ENCODE results near the gene NLGN4Y.
"Not testable (repeated sequence)": the region's sequence is repeated elsewhere in the genome, so short reads cannot be mapped to it uniquely, and the experiment has no call there.

Gene NLGN4Y

DNA sequence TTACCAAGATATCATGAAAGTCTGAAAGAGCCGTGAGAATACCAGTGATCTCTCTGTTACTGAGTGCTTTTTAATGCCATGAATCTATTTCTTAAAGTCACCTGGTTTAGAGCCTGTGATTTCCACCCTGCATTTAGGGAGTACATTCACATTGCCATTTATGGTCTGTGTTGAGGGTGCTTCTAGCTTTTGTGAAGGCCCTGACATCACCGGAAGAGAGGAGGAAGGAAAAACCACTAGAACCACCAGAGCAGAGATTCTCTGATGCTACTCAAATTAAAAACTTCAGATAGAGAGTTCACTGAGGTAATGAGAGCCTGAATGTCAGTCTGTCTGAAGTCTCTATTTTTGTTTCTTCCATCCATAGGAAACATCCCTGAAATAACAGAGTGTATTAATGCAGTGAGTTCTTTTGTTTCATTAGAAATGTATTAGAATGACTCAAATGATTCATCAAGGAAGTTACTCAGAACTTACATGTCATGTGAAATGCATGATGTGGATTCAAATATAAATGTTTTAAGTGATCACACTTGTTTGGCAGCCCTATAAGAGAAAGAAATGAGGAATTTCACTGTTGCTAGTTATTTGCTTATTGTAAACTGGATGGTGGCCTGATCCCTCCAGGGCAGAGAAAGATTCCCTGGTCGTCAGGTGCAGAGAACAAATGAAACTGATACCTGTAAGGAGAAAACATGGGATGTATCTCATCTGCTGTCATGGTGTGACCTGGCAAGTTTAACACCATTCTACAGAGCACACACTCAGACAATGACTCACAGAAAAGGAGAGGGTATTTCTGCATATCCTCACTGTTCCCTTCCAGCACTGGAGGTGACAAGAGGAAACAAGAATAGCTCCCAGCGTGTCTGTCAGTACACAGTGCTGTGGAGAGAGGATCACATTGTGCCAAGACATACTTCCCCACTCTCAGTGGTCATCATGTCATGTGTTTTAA is 310.1 kb downstream of the NLGN4Y start:
- DNase-seq: peak in 2 of 56 donors; percentile 0

DNA sequence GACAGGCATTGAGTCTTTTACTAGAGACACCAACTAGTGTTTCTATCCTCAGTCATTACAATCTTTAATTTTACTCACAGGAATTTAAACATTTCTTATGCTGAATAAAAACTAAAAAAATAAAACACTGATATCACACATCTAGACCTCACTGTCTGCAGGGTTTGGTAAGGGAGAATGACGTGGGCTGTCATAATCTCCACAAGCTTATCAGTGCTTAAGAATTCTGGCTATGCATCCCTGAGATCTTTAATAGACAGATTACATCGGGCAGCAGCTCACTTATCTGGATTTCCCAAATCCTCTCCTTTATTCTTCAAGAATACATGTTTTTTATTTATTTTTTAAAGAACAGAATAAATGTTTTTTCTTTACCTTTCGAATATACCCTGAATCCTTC is 313.1 kb downstream of the NLGN4Y start:
- no peak for DNase-seq

DNA sequence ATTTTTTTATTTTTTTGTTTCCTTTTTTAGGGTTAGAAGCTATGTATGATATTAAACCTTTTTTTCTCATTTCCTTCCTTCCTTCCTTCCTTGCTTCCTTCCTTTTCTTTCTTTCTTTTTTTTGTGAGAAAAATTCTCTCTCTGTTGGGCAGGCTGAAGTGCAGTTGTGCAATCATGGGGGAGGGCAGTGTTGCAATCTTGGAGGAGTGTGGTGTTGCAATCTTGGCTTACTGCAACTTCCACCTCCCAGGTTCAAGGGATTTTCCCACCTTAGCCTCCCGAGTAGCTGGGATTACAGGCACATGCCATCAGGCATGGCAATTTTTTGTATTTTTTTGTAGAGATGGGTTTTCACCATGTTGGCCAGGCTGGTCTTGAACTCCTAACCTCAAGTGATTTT is 326.4 kb downstream of the NLGN4Y start:
- DNase-seq: no peak

DNA sequence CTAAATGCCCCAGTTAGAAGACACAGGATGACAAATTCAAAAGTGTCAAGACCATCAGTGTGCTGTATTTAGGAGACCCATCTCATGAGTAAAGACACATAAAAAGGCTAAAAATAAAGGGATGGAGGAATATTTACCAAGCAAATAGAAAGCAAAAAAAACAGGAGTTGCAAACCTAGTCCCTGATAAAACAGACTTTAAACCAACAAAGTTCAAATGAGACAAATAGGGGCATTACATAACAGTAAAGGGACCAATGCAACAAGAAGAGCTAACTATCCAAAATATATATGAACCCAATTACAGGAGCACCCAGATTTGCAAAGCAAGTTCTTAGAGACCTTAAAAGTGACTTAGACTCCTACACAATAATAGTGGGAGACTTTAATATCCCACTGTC is 336.1 kb downstream of the NLGN4Y start:
- DNase-seq: no peak

DNA sequence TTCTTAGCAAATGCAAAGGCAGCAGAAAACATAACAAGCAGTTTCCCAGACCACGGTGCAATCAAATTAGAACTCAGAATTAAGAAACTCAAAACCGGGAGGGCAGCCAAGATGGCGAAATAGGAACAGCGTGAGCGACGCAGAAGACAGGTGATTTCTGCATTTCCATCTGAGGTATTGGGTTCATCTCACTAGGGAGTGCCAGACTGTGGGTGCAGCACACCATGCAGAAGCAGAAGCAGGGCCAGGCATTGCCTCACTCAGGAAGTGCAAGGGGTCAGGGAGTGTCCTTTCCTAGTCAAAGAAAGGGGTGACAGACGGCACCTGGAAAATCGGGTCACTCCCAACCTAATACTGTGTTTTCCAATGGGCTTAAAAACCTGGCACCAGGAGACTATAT is 336.7 kb downstream of the NLGN4Y start:
- not testable (repeated sequence) for DNase-seq

DNA sequence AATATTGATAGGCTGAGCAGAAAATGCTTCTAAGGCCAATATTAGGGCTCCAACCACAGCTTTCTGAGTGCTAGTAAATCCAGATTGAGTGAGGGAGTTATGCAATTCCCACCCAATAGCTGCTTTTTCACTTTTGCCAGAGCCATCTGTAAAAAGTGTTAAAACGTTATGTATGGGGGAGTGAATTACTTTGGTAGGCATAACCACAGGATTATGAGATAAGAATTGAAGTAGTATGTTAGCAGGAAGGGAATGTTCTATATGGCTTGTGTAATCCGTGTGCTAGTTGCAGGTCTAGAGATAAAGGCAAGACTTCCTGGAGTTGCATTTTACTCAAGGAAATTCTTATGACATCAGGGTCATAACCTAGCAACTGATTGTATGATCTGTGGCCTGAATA is 347.6 kb downstream of the NLGN4Y start:
- DNase-seq: no peak
